RWPE2 (cell line): ENCODE data around the gene ZNF775.

Experiments used
- ATAC-seq: fragments of 200-7000 bp; cut with Tn5 transposase; 3 replicates; pipeline ENCODE4 v1.9.1; 2021; ENCODE audit warnings: low read depth
- DNase-seq: peaks from one replicate; pipeline ENCODE4 v3.0.0-alpha.2; 2020; ENCODE audit warnings: low spot score
- H3K27ac ChIP-seq: fragments of 450-650 bp; 2 replicates; pipeline ENCODE4 v1.5.1; 2017; ENCODE audit warnings: mild to moderate bottlenecking; ENCODE audit not compliant: poor library complexity, severe bottlenecking
- H3K27me3 ChIP-seq: fragments of 250-450 bp; sonication (Bioruptor Pico); 2 replicates; pipeline ENCODE4 v1.5.1; 2021; ENCODE audit warnings: mild to moderate bottlenecking, moderate library complexity; ENCODE audit not compliant: insufficient read depth, poor library complexity, severe bottlenecking
- H3K36me3 ChIP-seq: fragments of 250-450 bp; sonication (Bioruptor Pico); 2 replicates; pipeline ENCODE4 v1.5.1; 2020; ENCODE audit warnings: low read depth, mild to moderate bottlenecking, moderate library complexity
- H3K4me1 ChIP-seq: fragments of 250-450 bp; sonication (Bioruptor Pico); 2 replicates; pipeline ENCODE4 v1.5.1; 2021; ENCODE audit warnings: mild to moderate bottlenecking, moderate library complexity; ENCODE audit not compliant: insufficient read depth, poor library complexity, severe bottlenecking
- H3K4me3 ChIP-seq: fragments of 250-450 bp; sonication (Bioruptor Pico); 2 replicates; pipeline ENCODE4 v1.5.1; 2021; ENCODE audit warnings: mild to moderate bottlenecking, moderate library complexity; ENCODE audit not compliant: severe bottlenecking
- H3K9me3 ChIP-seq: fragments of 250-450 bp; sonication (Bioruptor Pico); 2 replicates; pipeline ENCODE4 v1.5.1; 2021; ENCODE audit warnings: mild to moderate bottlenecking, moderate library complexity; ENCODE audit not compliant: severe bottlenecking
- CTCF ChIP-seq: fragments of 450-650 bp; IDR thresholded peaks from one replicate; pipeline ENCODE4 v1.5.1; 2017; ENCODE audit warnings: mild to moderate bottlenecking, moderate library complexity; ENCODE audit not compliant: poor library complexity, severe bottlenecking

ZNF775 gene

GRCh38 chr7:150435047-150435389 is 55.9 kb downstream of the ZNF775 start:
- Histone ChIP-seq H3K27me3 (no peaks in the 10 kb centered on the region), H3K27ac (no peak overlapping the region), H3K4me1 (no peaks in the 10 kb centered on the region), H3K36me3 (no peaks in the 10 kb centered on the region), H3K4me3 (no peak overlapping the region), H3K9me3 (no peaks in the 10 kb centered on the region)
- ATAC-seq (no peak), DNase-seq (no peak)
- no peak for TF ChIP-seq CTCF

- DNase-seq (no peak), ATAC-seq (no peak)
- Histone ChIP-seq H3K4me1 (no peaks in the 10 kb centered on the region), H3K4me3 (no peak overlapping the region), H3K27me3 (no peaks in the 10 kb centered on the region), H3K27ac (no peak overlapping the region), H3K36me3 (no peaks in the 10 kb centered on the region), H3K9me3 (no peaks in the 10 kb centered on the region)
- TF ChIP-seq CTCF = no peak
These were observed 56.4 kb downstream of the ZNF775 start for GRCh38 chr7:150435390-150436073.

GRCh38 chr7:150439967-150440366 is 60.8 kb downstream of the ZNF775 start:
- ATAC-seq (no peak), DNase-seq (no peak)
- no peak overlapping the region for H3K27ac ChIP-seq
- no peak overlapping the region for H3K4me3 ChIP-seq
- H3K36me3 ChIP-seq = no peaks in the 10 kb centered on the region
- H3K4me1 ChIP-seq = no peaks in the 10 kb centered on the region
- TF ChIP-seq CTCF = no peak
- peaks cover 3% of the 10 kb centered on the region for H3K9me3 ChIP-seq
- no peaks in the 10 kb centered on the region for H3K27me3 ChIP-seq

- DNase-seq = no peak
- no peak for ATAC-seq
- H3K27me3 ChIP-seq = no peaks in the 10 kb centered on the region
- peaks cover 3% of the 10 kb centered on the region for H3K9me3 ChIP-seq
- H3K4me1 ChIP-seq = no peaks in the 10 kb centered on the region
- no peak overlapping the region for H3K4me3 ChIP-seq
- no peak overlapping the region for H3K27ac ChIP-seq
- H3K36me3 ChIP-seq = no peaks in the 10 kb centered on the region
- no peak for TF ChIP-seq CTCF
These were observed 62.4 kb downstream of the ZNF775 start for GRCh38 chr7:150441524-150441923.

GRCh38 chr7:150442811-150443210 is 63.7 kb downstream of the ZNF775 start:
- TF ChIP-seq CTCF = no peak
- Histone ChIP-seq H3K4me1 (no peaks in the 10 kb centered on the region), H3K27me3 (no peaks in the 10 kb centered on the region), H3K27ac (no peak overlapping the region), H3K36me3 (no peaks in the 10 kb centered on the region), H3K4me3 (no peak overlapping the region), H3K9me3 (peaks cover 3% of the 10 kb centered on the region)
- ATAC-seq (no peak), DNase-seq (no peak)
